ENCODE data around the gene NALCN. TPM values are rescaled to one million over a fixed set of nuclear protein-coding genes. Genes with fewer than 3 reads are reported as not detected.

The NALCN gene
- total RNA-seq, 1 experiment from 2014 or later, result 1.4 TPM

DNA sequence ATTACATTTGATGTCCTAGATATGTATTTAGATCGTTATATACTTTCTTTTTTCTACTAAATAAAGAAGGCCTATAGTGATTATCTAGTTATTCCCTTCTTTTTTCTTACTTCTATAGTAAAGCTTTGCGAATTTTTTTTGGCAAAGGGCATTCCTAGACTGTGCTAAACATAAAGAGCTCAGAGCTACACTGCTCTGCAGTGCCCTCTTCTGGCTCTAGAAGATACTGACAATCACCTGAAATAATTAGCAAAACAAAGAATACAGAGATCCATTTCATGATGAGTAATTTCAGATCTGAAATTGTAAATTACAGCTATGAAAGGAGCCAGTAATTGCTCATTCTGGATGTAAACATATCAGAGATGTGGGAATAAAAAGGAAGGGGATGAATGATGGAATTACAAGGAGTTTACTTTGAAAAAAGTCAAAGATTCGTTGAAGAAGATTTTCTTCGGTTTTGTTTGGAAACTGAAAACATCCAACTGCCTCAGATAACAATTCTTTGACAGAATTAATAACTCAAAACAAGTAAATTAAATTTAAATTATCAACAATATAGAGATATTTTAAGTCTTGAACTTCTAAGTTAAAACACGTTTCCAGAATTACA lies 288.5 kb downstream of the NALCN start:
- peak; percentile 48 for DNase-seq (ENCODE audit: low read depth)

DNA sequence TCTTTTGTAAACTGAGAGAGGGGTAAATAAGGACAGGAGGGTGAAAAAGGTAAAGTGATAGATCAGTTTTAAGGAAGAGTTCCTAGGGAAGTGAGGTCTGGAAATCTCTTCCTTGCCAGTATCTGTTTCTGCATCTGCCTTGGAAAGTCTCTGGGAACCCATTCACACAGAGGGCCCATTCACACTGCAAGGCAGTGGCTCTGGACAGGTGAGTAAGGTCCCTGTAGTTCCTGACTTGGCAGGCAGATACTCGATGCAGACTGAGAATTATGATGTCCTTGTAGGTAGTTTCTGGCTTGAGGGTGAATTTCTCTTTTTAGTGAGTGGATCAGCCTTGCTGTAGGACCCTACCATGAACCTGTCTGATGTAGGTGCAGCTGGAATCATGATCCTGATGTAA lies 293.3 kb downstream of the NALCN start:
- no peak for DNase-seq (ENCODE audit: low read depth)

- DNase-seq (ENCODE audit: low read depth), result no peak
Observed at GRCh38 chr13:101121608-101122007, 294.7 kb downstream of the NALCN start.

GRCh38 chr13:101120007-101120406 lies 296.3 kb downstream of the NALCN start:
- DNase-seq (ENCODE audit: low read depth), result no peak

DNA sequence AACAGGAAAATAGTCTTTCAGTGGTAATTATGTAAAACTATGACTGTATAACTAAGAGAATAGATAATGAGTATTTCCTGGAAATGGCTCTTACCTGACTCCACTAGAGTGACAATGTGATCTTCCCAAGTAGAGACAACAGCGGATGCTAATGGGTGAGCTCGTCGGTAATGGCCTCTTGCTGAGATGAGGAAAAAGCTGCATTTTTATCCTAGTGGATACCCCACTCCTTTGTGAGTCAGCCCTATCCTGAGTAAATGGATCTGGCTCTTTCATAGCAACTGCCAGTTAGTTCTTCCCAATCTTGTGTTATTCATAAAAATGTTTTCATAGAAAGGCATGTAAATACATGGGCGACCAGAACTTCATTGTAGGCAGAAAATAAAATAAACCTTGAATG lies 299.5 kb downstream of the NALCN start:
- no peak for DNase-seq (ENCODE audit: low read depth)

- DNase-seq (ENCODE audit: low read depth), result no peak
Observed at GRCh38 chr13:101116341-101116740, 300.0 kb downstream of the NALCN start.

GRCh38 chr13:101115762-101116171 lies 300.5 kb downstream of the NALCN start:
- DNase-seq (ENCODE audit: low read depth), result no peak

- DNase-seq (ENCODE audit: low read depth), result no peak
Observed at GRCh38 chr13:101111894-101112293, 304.4 kb downstream of the NALCN start.

DNA sequence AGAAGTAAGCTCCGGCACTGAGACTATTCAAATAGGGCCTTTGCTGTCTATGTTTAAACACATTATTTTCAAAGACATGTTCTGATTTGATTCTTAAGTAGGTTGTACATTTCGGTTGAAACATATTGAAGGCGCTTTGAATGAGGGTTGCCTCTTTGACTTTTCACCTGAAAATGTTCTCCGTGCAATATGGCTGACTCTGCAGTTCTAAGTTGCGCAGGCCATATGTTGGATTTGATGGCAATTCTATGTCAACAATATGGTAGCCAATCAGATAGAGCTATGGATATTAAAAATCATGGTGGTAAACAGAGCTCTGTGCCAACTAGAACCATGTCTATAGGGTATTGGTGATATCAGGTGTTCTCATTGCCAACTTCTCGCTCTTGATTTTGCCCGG lies 307.3 kb downstream of the NALCN start:
- DNase-seq (ENCODE audit: low read depth), result no peak

GRCh38 chr13:101098873-101099272 lies 317.4 kb downstream of the NALCN start:
- no peak for DNase-seq (ENCODE audit: low read depth)

DNA sequence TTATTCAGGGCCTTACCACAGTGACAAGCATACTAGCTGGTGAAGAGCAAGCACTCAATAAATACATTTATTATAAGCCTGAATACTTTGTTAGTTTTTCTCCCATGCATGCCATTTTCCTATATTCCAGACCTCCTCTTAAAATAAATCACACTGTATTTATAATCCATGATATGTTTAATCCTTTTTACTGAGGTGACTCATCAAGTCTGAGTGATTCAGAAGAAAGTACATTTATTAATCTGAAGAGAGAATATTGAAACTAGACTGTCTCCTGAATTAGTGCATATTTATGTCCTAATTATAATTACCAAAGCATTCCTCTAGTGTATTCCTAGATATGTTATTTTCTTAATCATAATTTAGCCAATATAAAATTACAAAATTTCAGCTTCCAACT lies 323.3 kb downstream of the NALCN start:
- no peak for DNase-seq (ENCODE audit: low read depth)

GRCh38 chr13:101090287-101090686 lies 326.0 kb downstream of the NALCN start:
- DNase-seq (ENCODE audit: low read depth), result no peak

GRCh38 chr13:101085551-101085950 lies 330.8 kb downstream of the NALCN start:
- DNase-seq (ENCODE audit: low read depth), result no peak

DNA sequence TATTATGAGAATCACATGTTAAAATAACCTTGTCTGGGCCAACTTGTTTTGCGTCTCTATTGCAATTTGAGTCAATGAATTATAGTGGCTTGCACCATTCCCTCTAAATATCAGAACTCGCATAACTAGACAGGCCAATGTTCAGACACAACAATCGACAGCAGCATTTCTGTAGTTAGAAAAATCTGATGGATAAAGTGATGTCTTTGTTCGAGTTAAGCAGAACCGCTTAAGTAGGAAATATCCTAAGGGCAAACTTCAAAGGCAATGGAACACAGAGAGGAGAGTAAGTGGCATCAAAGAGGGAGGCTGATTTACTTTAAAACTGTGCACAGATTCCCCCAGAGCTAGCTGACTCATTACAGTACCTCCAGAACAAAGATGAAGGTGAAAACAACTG lies 333.9 kb downstream of the NALCN start:
- no peak for DNase-seq (ENCODE audit: low read depth)

DNA sequence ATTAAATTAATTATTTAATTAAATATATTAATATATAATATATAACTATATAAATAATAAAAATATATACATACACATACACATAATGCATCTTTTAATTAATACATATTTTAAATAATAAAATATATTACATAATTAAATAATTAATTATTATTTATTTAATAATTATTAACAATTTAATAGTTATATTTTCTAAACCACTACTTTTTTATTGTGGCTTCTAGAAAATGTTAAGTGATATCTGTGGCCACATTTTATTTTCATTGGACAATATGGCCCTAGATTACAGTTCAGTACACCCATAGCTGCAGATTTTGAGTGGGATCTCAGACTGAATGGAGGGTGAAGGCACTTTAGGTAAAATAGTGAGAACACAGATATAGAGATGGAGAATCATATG lies 335.7 kb downstream of the NALCN start:
- no peak for DNase-seq (ENCODE audit: low read depth)

- peak; percentile 12 for DNase-seq (ENCODE audit: low read depth)
Observed at GRCh38 chr13:101065329-101065728, 351.0 kb downstream of the NALCN start.

DNA sequence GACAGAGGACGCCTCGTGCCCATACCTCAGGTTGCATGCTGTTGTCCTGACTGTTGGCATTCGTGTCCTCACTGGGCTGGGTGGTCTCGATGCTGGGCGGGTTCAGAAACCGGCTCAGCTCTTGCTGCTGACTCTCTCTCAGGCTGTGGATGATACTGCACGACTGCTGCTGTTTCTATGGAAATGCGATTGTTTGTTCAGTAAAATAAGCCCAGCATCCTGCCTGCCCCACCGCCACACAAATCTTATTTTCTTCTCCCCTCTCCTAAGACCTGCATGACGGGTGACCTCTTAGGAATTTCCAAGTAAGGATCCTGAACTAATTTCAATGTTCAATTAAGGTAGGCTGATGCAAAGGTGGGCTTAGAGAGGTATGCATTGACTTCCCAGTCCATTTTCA lies 356.5 kb downstream of the NALCN start:
- DNase-seq (ENCODE audit: low read depth), result no peak

GRCh38 chr13:101058841-101059240 lies 357.5 kb downstream of the NALCN start:
- DNase-seq (ENCODE audit: low read depth), result no peak

GRCh38 chr13:101053301-101054093 lies 362.8 kb downstream of the NALCN start:
- DNase-seq (ENCODE audit: low read depth), result no peak

DNA sequence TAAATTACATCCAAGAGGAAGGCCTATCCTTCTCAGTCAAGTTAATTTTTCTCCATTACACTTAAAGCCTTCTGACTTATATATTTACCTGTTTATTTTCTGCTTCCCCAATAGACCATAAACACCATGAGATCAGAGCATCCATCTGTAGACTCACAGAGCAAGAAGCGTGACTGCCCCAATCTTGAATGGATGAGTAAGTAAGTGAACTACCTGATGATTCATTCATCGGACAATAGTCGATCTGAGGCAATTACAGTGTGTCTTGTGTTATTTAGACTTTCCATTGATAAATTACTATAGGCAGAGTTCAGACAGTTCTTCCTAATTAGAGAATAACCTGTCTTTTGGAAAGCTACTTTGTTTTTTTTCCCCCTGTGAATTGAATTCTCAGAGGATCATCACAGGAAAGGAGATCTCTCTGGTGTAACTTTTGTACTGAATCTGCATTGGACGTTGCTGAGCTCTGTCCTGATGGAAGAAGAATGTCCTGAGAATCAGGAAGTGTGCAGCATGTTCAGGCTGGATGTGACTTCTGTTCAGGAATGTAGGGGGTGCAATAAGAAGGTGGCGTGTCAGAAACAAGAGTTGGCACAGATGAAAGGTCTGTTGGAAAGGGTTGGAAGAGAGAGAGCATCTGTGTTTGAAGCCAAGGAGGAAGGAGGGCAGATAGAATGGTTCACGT lies 367.0 kb downstream of the NALCN start:
- peak; percentile 19 for DNase-seq (ENCODE audit: low read depth)

GRCh38 chr13:101036546-101036945 lies 379.8 kb downstream of the NALCN start:
- DNase-seq (ENCODE audit: low read depth), result no peak

DNA sequence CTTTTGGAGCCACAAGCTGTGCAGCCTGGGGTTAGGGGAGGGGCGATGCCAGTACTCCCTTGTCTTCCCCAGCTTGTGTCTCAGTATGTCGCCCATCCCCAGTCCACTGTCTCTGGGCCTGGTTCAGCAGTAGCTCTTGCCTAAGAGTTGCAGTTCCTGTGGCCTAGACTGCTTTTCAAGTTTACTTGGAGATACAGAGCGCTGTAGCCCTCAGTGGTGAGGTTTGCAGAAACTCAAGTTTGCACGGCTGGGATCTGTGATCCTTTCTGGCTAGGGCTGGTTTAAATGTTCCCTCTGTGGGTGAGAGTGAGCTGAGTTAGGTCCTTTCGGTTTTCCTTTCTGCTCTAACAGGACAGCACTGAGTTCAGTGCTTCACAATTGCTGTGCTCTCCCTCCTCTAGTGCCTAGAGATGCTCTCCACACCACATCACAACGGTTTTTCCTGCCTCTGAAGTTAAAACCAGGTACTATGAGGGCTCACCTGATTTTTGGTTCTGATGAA lies 381.1 kb downstream of the NALCN start:
- DNase-seq (ENCODE audit: low read depth), result no peak

Data from M059J (cell line).